ENCODE results near the gene FBN2. TPM values are rescaled to one million over a fixed set of nuclear protein-coding genes. Genes with fewer than 3 reads are reported as not detected.

FBN2 gene
- total RNA-seq: 3.9 and 4.2 TPM in 2 replicates
- polyA plus RNA-seq (2012): 4.4 TPM

GRCh38 chr5:128538000-128538249 lies at the start of gene FBN2:
FBN2 (minus strand) TSS chr5:128538245; CDS start chr5:128537603, 642 bp downstream.
- no peak for DNase-seq (ENCODE audit: low read depth)

GRCh38 chr5:128587275-128587674 lies 49.2 kb upstream of the FBN2 start:
- DNase-seq (ENCODE audit: low read depth): no peak

DNA sequence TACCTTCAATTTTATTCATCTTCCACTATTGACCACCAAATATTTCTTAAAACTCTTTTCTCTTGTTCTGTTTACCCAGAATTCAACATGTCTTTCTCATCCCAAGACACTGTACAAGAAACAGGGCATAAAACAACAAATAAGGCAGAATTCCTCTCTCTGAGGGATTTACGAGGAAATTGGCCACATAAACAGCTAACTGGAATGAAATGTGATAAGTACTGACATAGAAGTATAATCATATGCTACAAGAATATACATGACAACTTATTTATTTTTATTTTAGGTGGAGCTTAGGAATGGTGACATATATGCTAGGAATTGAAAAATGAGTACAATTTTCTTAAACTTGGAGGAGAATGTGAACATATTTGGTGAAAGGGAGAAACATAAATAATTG lies 48.8 kb upstream of the FBN2 start:
- no peak for DNase-seq (ENCODE audit: low read depth)

DNA sequence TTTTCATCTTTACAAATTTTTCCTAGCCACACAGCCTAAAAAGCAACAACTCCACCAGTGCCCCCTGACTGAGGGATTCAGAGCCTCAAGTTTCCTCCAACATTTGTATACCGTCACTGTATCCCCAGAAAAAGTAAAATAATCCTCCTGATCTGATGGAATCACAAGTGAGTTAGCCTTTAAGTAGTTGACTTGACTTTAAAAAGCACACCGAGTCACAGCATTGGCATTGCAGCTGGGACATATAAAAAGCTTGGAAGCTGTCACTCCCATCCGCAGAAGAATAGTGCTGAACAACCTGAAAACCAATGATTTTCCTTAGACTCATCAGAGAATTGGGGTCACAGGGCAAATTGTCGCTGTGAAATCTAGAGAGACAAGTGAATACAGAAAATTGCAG lies 41.6 kb upstream of the FBN2 start:
- peak; percentile 17 for DNase-seq (ENCODE audit: low read depth)

GRCh38 chr5:128579093-128579492 lies 41.0 kb upstream of the FBN2 start:
- DNase-seq (ENCODE audit: low read depth): peak; percentile 5

- no peak for DNase-seq (ENCODE audit: low read depth)
Measured at GRCh38 chr5:128574041-128574440, 36.0 kb upstream of the FBN2 start.

- no peak for DNase-seq (ENCODE audit: low read depth)
Measured at GRCh38 chr5:128572930-128573319, 34.9 kb upstream of the FBN2 start.

DNA sequence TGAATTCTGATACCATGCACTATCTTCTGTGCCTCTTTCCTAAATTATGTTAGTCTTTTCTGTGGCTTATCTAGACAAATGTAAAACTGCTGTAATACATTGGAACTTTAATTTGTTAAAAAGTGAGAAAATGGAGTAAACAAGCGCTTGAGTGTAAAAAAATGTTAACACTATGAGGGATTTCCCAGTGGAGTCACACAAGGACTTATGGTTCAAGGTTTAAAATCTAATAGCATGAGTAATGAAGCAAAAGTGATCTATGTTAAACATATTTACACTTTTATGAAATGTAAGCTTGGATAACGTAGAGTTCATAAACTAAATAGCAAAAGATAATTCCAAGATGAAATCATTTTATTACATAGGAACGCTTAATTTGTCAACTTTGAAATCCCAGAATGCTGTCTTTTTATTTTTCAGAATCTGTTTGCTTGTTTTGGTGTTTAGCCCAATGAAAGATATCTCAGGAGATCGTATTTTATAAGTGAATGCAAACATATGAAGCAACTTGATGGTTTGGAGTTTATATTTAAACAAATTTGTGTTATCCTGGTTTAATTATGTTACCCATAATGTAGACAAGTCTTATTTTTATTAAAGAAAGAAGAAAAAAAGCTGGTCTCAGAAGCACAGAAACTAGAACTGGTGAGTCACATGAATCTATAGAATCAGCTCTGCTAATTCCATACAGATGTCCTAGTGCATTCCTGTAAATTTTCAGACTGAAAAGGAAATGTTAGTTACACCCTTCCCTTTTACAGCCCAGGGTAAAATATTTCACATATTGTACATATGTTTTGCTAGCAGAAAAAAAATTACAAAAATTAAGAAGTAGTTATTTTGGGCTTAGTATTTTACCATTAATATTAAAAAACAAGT lies 34.2 kb upstream of the FBN2 start:
- DNase-seq (ENCODE audit: low read depth): no peak

DNA sequence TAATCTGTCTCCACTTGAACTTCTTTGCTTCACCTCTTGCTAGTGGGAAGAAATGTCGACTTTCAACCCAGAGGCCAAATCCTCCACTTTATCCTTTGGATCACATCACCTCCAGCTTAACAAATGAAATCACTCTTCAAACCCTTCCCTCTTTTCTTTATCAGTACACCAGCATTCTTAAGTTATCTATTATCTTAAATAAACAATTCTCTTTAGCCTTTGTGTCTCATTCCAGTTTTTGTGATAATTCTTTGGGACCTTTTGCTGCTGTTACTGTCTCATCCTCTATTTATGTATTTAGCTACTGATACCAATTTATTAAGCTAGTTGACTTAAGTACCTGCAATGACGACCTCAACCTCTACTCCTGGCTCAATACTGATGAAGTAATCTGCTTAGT lies 28.1 kb upstream of the FBN2 start:
- DNase-seq (ENCODE audit: low read depth): no peak

- no peak for DNase-seq (ENCODE audit: low read depth)
Measured at GRCh38 chr5:128559300-128560297, 21.6 kb upstream of the FBN2 start.

DNA sequence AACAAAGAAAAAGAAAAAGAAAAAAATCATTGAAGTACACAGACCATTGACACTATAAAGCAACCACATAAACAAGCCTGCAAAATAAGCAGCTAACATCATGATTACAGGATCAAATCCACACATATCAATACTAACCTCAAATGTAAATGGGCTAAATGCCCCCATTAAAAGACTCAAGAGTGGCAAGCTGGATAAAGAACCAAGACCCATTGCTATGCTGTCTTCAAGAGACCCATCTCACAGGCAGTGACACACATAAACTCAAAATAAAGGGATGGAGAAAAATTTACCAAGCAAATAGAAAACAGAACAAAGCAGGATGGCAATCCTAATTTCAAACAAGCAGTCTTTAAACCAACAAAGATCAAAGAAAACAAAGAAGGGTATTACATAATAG lies 15.7 kb upstream of the FBN2 start:
- no peak for DNase-seq (ENCODE audit: low read depth)

- DNase-seq (ENCODE audit: low read depth): peak; percentile 62
Measured at GRCh38 chr5:128551476-128551875, 13.4 kb upstream of the FBN2 start.

DNA sequence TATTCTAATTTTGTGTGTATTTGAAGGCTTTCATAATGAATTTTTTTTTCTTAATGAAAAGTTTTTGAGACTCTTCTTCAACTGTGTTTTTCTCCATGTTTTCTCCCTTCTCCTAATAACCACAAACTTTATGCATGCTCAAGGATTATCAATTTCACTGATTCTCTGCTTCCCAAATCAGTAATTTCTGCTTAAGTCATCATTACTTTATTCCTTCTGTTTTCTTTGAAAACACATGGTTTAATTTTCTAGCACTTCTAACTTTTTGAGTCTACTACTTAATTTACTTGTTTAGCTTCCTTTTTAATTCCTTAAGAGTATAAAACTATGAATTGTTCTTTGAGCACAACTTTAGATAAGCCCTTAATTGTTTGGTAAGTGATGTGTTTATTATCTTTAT lies 11.5 kb upstream of the FBN2 start:
- DNase-seq (ENCODE audit: low read depth): no peak

DNA sequence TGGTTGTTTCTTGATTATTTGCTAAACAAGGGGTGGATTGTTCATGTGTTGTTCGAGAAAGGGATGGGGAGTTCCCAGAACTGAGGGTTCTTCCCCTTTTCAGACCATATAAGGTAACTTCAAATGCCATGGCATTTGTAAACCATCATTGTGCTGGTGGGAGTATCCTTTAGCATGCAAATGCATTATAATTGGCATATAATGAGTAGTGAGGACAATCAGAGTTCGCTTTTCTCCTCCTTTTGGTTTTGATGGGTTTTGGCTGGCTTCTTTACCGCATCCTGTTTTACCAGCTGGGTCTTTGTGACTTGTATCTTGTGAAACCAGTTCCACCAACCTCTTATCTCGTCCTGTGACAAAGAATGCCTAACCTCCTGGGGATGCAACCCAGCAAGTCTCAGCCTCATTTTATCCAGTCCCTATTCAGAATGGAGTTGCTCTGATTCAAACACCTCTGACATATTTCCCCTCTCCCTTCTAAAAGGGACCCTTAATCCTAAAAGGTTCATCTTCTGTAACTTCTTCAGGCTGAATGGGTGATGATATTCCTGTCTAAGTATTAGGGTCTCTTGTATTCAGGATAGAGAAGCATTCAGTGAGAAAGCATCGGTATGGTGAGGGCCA lies 8.7 kb upstream of the FBN2 start:
- DNase-seq (ENCODE audit: low read depth): no peak

DNA sequence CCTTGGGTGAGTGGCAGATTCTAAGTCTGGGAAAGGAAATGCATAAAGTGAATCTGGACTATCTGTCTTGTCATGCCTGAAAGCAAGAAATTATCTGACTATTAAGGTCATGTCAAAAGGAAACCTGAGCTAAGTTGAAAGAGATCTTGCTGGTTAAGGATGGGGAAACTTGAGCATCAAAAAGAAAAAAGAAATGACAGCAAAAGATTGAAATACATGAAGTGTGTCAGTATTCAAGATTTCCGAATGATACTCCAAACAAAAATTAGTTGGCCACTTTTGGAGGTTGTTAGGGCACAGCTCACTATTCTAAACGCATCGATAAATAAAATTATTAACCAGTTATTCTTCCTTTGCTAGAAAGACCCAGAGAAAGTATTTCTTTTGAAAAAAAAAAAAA lies 3.3 kb upstream of the FBN2 start:
- no peak for DNase-seq (ENCODE audit: low read depth)

DNA sequence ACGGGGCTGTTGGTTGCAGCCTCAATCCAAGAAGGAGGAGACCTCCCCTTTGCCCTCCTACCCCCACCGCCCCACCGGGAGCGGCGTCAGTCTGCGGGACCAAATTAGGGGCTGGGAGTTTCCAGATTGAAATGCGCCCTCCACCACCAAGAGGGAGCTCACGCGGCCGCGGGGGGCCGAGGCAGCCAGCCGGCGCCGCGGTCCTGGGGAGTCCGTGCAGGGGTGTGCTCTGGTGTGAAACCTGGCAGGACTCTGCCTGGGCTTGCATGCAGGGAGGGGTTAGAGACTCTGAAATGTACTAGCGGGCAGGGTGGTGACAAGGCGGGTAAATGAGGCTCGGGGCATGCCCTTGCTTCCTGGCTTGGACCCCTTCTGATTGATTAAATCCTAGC lies 989 bp upstream of the FBN2 start:
- DNase-seq (ENCODE audit: low read depth): peak; percentile 51

DNA sequence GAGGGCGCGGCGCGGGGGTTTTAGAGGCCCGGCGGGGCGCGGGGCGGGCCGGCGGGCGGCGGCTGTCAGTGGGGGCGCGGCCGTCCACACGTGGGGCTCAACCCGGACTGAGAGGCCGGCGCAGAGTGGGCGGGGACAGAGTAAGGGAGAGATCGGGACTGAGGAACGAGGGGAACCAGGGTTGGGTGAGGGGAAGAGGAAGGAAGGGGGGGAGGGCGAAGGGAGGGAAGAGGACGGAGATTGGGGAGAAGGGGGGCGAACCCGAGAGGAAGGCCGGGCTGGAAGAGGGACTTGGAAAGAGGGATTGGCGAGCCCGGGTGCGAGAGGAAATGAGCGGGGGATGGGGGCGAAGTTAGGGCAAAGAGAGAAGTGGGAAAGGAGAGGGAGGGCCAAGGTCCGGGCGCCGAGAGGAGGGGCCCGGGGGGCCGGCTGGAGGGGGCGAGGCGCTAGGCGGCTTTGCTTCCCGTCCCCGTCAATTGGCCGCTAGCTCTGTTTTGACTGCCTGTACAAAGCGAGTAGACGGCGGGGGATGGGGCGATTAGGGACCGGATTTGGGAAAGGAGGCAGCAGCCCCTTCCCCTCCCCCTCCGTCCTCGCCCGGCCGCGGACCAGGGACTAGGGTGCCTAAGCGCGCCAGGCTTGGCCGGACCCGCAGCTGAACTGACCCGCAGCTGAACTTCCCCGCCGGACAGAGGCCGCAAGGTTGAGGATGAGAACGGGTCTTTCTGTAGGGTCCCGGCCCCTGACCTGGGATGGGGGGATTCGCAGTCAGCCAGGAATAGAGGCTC lies 399 bp upstream of the FBN2 start:
- peak; percentile 78 for DNase-seq (ENCODE audit: low read depth)

- peak; percentile 42 for DNase-seq (ENCODE audit: low read depth)
Measured at GRCh38 chr5:128537221-128537999, 635 bp downstream of the FBN2 start.

DNA sequence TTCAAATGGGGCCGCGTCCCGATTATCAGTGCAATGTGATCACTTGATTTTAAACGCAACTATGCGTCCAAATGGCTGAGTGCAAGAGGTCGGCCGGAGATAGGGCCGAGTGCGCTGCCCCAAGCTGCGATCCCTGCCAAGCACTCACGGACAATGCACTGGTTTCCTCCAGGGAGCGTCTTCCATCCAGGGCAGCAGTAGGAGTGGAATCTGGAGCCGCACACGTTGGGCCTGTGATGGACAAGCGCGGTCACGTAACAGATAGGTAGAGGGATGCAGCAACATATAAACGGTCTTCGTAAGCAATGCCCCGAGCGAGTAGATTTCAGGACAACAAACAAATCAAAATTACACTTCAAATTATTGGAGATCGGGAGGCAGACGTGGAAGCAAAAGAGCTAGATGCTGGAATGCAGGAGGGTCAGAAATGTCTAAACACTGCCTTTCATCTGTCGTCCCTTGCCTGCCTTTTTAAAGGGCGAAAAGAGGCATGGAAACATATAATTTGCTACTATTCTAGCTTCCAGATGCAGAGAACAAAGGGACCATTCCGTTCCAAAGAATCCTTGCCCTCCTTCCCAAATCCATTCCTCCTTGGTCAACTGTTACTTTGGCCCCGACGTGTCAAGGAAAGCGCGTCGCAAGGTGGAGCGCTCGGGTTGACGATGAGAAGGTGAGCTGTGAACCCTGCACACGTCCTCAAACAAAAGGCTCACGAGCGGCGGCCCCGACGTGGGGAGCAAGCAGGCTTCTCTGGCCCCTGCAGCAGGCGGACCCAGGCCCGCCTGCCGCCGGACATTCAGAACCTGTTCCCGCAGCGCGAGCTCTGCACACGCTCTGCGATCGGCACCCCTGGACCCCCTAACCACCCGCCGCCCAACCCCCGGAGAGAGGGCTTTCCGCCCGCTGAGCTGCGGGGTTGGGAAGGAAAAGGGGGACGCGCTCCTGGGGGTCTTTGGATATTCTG lies 1.5 kb downstream of the FBN2 start:
- DNase-seq (ENCODE audit: low read depth): no peak
